ENCODE measurements around the gene EPHA2.
"Not testable (repeated sequence)": the region's sequence is repeated elsewhere in the genome, so short reads cannot be mapped to it uniquely, and the experiment has no call there.

Gene EPHA2

DNA sequence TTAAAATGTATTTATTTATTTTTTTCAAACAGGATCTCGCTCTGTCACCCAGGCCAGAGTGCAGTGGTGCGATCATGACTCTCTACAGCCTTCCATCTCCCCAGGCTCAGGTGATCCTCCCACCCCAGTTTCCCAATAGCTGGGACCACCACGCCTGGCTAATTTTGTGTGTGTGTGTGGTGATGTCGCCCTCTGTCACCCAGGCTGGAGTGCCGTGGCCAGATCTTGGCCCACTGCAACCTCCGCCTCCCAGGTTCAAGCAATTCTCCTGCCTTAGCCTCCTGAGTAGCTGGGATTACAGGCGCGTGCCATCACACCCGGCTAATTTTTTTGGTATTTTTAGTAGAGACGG is 12.3 kb upstream of the EPHA2 start:
- DNase-seq (ENCODE audit: low read depth, low spot score) = not testable (repeated sequence)

DNA sequence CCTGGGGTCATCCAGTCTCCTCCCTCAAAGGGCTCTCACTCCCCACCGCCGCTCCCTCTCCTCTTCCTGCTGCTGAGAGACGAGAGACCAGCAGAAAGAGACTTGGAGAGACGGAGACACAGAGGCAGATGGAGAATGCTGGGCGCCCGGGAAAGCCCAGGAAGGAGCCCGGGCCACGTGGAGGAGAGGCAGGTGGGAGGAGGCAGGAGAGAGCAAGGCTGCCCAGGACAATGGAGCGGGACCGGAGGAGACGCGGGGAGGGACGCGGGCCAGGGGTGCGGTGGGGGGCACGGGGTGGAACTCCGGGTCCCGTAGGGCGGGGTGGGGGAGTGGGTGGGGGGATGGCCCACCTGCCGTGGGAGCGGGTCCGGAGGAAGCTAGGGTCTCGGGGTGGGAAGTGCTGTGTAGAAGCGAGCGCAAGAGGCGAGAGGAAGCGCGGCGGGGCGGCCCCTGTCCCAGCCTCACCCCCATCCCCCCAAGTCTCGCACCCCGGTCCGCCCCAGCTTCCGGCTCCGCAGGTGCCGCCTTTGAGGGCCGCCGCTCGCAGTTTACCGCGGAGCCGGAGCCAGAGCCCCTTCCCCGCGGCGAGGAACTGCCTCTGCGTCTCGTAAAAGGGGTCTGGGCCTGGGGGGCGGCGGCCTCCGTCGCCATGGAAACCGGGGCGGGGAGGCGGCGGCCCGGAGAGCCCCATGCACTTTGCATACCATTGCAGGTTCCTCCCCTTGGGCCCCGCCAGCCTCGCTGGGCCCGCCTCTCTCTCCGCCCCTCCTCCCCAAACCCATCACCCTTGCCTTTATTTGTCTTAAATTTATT is 11.7 kb upstream of the EPHA2 start:
- DNase-seq (ENCODE audit: low read depth, low spot score) = peak; percentile 20

DNA sequence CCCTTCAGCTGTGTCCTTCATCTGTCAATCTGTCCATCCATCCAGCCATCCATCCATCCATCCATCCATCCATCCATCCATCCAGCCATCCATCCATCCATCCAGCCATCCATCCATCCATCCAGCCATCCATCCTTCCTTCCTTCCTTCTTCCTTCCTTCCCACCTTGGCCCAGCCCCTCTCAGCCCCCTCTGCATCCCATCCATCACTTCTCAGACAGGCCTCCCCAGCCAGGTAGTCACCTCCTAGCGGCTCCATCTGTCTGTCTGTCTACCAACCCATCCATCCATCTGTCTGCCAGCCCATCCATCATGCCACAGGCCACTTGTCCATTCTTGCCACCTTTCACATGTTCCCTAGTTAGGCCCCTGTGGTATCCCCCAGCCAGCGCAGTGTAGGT is 10.2 kb upstream of the EPHA2 start:
- no peak for DNase-seq (ENCODE audit: low read depth, low spot score)

DNA sequence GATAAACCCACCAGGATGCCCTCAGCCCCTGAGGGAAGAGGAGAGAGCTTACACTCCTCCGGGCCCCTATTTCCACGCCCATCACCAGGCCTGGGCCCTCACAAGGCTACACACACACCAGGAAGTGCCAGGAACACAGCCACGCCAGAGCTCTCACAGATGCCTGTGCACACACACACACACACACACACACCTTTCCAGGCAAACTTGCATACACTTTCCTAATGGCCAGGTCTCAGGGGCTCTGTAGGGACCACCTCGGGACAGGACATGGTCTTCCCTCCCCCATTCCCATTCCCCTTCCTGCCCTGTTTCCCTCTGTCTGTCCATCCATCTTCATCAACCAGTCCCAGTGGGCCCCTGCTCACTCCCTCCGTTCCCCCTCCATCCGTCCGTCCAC is 9.7 kb upstream of the EPHA2 start:
- no peak for DNase-seq (ENCODE audit: low read depth, low spot score)

DNA sequence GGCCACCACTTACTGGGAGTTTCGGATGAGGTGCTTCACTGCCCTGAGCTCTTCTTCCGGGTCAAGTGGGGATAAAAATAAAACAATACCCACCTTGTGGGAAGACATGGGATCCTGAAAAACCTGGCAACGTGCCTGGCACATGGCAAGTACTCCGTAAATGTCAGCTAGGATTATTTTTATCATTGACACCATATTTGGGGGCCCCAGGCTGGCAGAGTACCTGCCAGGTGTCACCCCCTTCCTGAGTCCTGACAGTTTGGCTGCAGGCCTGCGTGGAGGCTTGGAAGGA is 9.2 kb upstream of the EPHA2 start:
- DNase-seq (ENCODE audit: low read depth, low spot score) = no peak

DNA sequence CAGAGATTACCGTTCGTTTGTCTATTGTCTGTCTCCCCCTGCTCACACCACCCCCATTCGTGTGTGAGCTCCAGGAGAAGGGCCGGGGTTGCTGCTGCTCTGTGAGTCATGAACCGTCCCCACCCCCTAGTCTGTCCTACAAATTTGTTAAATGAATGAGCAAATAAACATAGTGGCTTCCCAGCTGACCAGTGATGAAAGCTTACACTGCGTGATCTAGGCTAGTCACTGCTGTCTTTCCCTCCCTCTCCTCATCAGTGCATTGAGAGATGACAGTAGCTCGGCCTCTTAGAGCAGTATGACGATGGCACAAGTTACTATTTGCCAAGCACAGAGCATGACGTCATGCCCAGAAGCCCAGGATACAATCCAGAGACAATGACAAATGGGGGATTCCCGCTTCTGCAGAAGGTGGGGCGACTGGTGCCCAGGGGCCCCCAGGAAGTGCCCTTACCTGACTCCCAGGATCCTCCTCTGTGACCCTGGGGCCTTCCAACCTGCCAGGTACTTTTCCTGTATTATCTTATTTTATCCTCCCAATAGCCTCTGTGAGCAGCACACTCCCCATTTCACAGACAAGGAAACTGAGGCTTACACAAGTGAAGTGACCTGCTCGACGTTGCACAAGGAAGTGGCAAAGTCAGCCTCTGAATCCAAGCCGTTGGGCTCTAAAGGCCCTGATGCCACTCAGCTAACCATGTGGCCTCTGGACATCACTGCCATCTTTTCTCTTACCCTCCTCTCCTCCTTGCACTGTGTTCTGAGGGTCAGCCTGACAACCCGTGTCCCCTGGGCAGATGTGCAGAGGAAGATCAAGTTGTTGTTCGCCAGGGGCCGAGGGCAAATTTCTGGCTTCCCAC is 8.6 kb upstream of the EPHA2 start:
- no peak for DNase-seq (ENCODE audit: low read depth, low spot score)

DNA sequence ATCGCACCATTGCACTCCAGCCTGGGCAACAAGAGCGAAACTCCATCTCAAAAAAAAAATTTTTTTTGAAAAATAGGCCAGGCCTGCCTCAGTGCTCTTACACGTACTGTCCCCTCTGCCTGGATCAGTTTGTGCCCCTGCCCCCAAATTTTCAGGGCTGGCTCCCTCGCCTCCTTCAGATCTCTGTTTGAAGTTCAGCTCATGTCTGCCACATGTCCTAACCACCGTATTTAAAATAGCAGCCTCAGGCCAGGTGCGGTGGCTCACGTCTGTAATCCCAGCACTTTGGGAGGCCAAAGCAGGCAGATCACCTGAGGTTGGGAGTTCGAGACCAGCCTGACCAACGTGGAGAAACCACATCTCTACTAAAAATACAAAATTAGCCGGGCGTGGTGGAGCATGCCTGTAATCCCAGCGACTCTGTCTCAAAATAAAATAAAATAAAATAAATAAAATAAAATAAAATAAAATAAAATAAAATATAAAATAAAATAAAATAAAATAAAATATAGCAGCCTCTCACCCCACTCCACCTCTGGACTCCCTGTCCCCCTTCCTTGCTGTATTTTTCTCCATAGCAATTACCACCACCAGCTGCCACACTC is 7.8 kb upstream of the EPHA2 start:
- DNase-seq (ENCODE audit: low read depth, low spot score) = not testable (repeated sequence)

DNA sequence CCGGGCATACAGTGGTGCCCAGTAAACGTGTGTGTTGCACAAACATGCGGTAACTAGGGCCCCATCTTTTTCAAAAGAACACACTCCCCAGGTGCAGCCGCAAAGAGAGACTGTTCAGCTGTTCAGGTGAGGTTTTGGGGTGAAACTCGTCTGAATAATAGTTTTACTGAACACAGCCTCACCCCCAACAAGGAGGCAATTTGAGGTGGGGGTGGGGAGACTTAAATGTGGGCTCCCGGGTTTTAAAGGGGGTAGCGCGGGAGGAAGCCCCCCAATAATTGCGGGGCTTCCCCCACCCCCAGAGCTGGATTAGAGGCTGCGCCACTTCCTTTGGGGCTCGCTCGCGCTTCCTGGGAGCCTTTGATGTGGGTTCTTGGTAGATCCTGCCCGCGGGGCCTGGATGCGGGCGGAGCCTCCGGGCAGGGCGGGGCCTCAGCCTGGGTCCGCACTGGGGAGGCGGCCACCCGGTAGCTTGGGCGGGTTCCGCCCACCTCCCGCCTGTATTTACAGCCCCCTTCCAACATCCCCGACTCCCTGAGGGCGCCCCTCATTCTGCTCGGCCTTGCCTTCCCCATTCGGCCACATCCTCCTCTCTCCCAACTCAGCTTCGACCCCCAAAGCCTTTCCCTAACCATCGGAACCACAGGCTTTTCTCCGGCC is 6.4 kb upstream of the EPHA2 start:
- DNase-seq (ENCODE audit: low read depth, low spot score) = no peak

DNA sequence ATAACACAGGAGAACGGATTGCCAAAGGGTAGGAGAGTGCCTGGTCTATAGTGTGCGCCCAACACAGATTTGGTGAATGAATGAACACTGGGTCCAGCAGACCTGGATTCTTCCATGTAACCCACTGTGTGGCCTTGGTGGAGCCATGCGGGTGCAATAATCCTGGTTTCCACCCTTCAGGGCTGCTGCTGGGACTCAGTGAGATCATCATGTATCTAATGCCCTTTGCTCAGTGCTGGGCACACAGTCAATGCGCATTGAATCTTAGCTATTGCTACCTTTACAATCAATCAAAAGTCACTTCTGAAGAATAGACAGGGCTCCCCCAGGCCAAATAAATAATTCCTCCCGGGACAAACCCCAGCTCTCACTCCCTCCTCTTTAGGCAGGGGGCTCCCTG is 5.8 kb upstream of the EPHA2 start:
- DNase-seq (ENCODE audit: low read depth, low spot score) = no peak

DNA sequence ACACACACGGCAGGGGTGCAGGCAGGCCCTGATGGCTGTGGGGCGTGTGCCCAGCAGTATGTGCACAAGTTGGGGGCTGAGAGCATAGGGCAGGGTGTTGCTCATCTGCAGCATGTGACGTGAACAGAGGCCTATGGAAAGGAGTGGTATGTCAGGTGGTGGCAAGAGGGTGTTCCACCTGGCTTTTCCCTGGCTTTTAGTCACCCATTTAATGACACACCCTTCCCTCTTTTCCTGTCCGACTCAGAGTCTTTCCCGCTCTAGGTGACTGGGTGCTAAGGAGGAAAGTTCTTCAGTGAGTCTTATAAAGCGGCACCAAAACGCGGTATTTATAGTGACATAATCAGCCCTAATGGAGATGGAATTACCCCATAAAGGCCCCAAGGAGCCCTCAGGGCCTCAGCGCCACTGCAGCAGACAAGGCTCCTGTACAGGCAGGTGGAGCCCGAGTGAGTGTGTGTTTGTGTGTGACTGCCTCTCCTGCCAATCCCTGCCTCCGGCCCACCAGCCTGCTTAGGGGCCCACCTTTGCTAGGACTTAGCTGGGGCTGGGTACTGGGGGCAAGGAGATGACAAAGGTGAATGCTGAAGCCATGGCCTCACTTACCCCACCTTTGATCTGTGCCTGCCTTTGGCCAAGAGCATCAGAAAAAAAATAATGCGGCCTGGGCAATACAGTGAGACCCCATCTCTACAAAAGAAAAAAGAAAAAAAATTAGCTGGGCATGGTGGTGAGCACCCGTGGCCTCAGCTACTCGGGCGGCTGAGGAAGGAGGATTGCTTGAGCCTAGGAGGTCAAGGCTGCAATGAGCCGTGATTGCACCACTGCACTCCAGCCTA is 3.3 kb upstream of the EPHA2 start:
- DNase-seq (ENCODE audit: low read depth, low spot score) = no peak

DNA sequence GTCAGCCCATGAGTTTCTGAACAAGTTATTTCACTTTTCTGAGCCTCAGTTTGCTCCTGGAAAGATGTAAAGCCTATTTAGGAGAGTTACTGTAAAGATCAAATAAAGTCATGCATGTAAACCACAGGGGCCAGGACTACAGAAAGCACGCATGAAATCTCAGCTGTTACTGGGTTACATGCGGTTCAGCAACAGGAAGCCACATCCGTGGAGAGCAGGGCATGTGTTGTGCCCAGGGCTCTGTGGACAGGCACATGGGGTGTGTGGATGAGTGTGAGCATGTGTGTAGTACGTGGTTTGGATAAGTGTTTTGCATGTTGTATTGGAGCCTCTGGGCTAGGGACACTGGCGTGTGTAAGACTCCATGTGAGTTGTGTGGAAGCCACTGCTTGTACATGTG is 2.2 kb upstream of the EPHA2 start:
- no peak for DNase-seq (ENCODE audit: low read depth, low spot score)

DNA sequence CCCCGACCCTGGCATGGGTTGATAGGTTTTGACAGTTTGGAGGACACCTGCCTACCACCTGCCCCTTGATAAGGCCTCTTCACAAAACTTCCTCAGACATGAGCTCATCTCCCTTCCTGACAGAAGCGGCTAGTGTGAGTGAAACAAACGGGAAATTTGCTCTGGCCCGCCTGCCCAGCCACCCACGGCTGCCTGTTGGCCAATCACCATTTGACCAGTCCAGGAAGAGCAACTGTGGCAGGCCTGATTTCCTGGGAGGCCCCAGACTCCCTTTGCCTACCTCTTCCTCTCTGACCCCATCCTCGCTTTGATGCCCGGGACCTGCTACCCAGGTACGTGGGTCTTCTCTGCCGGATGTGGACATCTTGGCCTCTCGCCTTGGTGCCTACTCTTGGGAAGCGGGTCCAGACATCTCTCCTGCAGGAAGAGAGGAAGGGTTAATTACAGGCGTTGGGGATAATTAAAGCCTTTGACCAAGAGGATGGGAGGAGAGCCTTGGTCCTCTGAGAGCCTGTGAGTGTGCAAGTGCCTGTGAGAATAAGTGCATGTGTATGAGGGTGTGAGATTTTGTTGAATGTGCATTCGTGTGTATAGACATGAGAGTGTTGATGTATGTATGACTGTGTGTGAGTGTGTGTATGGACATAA is 1.1 kb upstream of the EPHA2 start:
- no peak for DNase-seq (ENCODE audit: low read depth, low spot score)

DNA sequence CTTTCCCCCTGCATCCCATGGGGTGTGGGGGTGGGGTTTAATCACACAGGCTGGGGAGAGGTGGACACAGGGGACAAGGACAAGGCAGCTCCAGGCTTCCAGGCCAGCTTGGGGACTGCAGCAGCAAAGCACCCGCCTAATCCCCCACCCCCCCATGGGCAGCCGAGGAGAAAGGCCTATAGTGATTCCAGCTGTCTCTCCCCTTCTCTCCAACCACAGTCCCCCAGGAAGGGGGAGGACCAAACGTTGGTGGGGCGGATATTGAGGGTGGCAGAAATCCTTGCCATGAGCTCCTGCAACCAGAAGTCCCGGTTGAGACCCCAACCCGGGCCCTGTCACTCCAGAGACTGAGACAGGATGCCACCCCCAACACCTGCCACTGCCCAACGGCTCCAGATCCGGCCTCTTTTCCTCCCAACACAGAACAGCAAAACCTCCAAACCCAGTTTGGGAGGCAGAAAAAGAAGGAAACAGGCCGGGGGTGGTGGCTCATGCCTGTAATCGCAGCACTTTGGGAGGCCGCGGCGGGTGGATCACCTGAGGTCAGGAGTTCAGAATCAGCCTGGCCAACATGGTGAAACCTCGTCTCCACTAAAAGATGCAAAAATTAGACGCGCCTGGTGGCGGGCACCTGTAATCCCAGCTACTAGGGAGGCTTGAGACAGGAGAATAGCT is 1.7 kb downstream of the EPHA2 start:
- DNase-seq (ENCODE audit: low read depth, low spot score) = no peak

DNA sequence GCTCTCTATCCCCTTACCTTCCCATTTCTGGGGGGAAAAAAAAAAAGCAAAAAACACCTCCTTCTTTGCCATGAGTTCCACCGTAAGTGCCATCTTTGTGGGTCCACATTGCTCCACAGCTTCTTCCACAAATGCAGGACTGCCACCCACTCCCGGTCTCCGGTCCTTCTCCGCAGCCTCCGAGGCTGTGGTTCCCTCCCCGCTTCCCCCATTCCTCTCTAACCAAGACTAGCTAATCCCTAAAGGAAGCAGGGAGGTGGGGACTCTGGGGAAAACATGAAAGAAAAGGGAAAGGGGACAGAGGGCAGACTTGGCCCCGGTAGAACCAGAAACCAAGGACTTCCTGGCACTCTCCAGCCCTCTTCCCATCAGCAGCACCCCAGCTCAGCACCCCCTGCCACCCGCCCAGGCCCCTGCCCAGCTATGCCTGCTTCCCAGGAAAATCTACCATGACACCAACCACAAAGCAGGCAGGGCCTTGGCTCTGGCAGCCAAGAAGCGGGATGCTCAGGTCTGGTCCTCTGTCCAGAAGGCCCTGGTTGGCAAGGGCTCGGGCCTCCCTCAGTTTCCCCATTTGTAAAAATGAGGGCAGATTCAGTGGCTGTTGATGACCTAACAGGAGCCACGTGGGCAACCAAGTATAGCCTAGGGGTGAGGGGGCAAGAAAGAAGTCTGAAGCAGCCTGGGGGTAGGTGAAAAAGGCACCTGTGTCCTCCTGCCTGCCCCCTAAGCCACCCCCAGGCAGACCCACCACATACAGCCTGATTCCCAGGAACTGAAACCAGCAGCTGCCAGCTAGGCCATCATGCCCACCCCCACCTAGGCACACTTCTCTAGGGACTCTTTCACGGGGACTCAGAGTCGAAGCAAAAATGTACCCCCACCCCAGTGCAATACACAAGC is 2.5 kb downstream of the EPHA2 start:
- no peak for DNase-seq (ENCODE audit: low read depth, low spot score)

DNA sequence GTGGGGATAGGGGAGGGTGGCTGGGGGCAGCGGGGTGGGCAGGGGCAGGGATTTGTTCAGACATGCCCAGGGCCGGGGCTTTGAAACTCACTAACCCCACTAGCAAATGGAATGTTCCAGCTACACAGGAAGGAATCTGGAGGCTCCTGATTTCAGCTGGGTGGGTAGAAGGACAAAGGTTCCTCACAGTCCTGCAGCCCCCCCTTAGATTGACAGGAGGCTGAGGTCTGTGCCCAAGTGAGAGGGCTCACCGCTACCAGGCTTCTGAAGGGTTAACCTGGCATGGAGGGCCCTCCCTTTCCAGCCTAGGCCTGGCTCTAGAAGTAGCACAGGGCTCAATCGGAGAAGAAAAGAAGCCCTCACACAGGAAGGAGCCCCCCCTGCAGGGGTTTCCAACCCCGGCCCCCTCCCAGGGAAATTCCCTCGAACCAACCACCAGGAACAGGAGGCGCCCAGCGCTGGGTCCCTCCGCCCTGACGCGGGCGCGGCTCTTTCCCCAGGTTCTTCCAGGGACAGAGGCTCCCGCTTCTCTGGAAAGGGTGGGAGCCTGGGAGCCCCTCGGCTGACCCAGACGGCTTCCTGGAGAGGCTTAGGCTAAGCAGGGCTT is 3.3 kb downstream of the EPHA2 start:
- no peak for DNase-seq (ENCODE audit: low read depth, low spot score)

DNA sequence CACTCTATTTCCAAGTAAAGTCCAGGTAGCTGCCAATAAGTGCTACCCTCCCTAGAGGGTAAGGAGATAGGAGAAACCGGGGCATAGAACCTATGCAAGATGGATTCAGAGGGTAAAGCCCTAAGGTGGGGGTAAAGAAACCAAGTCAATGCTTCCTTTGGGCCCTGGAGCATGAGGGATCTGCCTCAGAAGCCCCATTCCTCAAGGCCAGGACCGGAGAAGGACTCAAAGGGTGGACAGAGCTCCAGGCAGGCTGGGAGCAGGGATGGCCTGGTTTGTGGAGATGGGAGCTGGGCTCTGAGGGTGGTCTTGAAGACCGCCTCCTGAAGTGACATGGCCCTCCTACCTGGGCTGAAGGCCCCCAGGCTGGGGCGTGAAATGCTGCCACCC is 3.9 kb downstream of the EPHA2 start:
- DNase-seq (ENCODE audit: low read depth, low spot score) = no peak

DNA sequence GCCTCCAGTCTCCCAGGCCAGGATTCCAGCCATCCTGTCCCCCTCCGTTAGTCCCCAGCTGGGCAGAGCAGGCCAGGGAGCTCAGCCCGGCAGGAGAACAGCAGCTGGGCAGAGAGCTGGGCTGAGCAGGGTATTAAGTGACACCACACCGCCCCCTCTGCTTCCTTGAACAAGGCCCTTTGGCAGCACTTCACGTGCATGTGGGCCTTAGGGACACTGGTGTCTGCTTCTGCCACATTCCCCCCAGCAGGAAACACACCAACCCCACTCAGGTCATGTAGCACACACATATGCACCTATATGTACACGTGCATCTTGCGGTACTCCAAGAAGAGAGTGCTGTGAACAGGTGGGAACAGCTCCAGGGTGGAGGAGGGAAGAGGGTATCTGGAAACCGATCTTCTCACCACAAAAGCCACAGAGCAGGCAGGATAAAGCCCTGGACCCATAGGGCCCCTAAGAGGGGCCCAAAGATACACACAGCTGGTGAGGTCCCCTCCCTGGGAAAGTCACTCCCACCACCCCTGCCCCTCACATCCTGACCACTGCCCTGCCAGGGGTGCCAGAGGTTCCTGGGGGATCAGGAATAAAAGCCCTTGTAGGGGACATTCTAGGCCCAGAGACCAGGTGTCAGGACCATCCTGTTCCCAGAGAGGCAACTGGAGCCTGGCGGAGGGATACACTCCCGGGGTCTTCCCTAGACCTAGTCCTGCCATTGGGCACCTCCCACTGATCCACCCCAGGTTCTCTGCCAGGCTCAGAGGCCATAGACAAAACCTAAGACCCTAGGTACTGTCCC is 4.5 kb downstream of the EPHA2 start:
- no peak for DNase-seq (ENCODE audit: low read depth, low spot score)

DNA sequence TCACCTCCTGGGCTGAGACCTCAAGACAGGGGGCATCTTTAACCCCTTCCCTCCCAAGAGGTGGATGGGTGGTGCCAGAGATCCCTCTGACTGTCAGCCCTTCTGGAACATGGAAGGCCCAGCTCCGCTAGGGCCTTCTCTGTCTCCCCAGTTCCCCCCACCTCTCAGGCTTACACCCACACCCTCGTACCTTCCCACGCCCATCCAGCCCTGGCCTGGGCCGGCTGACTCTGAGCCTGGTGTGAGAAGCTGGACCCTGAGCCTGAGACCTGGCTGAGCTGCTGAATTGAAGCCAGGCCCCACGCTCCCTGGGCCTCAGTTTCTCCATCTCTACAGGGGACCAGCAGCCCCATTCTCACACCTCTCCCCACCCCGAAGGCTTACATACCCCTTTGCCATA is 5.4 kb downstream of the EPHA2 start:
- no peak for DNase-seq (ENCODE audit: low read depth, low spot score)
